CD4-positive, alpha-beta T cell treated with Interleukin-6 at 100 ng/mL for 8 hours (primary cell): ENCODE data around the gene SET.
A peak's percentile ranks its signal among the peaks of the same experiment; 100 is the strongest.

Experiments
- DNase-seq: peaks from one replicate; pipeline ENCODE4 v3.0.0-alpha.2; 2020; ENCODE audit warnings: mixed read lengths, low spot score

The SET gene

DNA sequence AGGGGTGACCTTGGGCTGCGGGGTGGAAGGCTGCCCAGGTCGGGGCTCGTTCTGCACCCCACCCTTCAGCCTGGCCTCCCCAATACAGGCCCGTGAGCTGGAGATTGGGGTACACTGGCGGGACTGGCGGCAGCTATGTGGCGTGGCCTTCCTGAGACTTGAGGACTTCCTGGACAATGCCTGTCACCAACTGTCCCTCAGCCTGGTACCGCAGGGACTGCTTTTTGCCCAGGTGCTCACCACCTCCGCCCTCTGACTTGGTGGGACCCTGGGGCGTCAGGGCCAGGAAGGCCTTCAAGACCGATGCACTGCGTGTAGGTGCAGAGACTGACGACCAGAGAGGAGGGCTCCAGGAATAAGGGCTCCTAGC, 24.4 kb downstream of the SET start:
- no peak for DNase-seq

DNA sequence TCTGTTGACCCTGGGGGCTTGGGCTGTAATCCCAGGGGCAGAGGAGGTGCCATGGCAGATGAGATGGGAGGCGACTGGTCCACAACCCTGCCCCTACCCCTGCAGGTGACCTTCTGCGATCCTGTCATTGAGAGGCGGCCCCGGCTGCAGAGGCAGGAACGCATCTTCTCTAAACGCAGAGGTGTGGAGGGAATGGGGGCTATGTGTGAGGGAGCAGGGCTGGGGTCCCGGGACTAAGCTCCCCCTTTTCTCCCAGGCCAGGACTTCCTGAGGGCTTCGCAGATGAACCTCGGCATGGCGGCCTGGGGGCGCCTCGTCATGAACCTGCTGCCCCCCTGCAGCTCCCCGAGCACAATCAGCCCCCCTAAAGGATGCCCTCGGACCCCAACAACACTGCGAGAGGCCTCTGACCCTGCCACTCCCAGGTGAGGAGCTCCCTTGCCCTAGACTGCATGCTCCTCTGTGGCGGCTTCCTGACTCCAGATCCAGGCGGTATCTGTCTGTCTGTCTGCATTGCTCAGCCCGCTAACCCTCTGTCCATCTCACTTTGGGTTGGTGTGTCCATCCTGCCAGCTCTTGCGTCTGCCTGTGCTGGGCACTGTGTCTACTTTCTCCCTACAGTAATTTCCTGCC, 25.0 kb downstream of the SET start:
- DNase-seq: no peak

DNA sequence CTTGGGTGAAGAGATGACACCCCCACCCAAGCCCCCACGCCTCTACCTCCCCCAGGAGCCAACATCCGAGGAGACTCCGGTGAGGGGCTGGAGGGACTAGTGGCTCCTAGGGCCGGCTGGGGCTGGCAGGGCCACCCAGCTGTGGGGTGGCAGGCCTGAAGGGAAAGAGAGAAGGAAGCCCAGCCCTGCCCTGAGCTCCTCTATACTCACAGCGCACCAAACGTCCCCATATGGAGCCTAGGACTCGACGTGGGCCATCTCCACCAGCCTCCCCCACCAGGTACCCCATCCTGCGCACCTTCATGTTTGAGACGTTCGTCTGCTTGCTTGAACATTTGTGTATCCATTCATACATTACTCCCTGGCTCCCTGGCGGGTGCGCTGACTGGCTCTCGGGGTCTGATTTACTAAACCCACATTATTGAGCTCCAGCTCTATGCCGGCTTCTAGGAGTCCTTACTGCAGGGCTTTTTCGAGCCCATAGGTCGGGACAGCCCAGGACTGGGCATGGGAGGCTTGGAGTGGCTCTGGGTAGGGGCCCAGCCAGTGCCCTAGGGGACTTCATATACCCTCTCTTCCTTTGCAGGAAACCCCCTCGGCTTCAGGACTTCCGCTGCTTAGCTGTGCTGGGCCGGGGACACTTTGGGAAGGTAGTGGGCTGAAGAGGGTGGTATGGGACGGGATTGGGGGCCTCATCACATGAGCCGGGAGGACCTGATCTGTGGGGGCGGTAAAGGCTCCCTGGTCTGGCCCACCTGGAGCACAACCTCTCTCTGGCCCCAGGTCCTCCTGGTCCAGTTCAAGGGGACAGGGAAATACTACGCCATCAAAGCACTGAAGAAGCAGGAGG, 25.8 kb downstream of the SET start:
- no peak for DNase-seq

- DNase-seq: no peak
Measured at GRCh38 chr9:128715436-128715750, 26.4 kb downstream of the SET start.

DNA sequence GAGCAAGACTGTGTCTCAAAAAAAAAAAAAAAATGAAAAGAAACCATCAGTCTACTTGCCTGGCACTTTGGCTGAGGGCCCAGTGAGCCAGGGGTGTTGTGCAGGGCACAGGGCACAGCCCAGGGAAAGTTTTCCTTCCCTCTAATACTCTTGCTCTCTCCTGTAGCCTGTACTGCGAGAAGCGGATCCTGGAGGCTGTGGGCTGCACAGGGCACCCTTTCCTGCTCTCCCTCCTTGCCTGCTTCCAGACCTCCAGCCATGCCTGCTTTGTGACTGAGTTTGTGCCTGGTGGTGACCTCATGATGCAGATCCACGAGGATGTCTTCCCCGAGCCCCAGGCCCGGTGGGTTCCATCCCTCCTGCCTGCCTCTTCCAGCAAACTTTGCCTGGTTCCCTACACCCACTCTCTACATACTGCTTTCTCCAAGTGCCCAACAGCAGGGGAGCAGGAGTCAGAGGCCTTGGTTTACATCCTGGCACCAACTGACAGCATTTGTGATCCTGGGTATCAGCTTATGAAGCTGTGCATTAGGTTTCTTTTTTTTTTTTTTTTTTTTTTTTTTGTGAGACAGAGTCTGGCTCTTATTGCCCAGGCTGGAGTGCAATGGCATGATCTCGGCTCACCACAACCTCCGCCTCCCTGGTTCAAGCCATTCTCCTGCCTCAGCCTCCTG, 27.7 kb downstream of the SET start:
- DNase-seq: no peak

DNA sequence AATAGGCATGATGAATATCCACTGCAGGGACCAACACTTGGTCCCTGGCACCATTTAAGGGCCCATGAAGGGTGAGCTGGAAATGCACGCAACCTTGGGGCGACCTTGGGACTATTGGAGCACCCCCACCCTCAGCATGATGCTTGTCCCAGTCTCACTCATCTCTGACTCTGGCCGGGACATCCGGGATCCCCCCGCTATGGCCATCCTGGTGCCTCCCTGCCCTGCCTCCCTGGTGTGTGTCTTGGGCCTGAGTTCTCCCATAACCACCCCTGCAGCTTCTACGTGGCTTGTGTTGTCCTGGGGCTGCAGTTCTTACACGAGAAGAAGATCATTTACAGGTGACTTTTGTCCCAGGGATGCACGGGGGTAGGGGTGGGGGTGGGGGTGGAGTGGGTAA, 29.0 kb downstream of the SET start:
- DNase-seq: no peak

- DNase-seq: no peak
Measured at GRCh38 chr9:128718475-128718874, 29.5 kb downstream of the SET start.

DNA sequence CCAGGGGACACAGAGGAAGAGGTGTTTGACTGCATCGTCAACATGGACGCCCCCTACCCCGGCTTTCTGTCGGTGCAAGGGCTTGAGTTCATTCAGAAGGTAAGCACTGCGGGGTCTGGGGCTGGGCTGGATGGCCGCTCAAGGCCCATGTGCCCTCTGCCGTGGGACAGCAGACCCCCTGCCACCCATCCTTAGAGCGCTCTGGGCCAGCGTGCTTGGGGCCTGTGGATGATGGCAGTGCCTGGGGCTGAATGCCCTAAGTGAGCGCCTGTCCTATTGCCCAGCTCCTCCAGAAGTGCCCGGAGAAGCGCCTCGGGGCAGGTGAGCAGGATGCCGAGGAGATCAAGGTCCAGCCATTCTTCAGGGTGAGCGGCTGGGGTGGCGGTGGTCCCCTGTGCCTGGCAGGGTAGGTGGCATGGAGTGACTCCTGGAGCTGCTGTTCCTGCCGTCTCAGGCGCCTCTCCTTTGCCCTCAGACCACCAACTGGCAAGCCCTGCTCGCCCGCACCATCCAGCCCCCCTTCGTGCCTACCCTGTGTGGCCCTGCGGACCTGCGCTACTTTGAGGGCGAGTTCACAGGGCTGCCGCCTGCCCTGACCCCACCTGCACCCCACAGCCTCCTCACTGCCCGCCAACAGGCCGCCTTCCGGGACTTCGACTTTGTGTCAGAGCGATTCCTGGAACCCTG, 31.0 kb downstream of the SET start:
- DNase-seq: no peak

GRCh38 chr9:128720841-128721486, 31.9 kb downstream of the SET start:
- no peak for DNase-seq

- DNase-seq: no peak
Measured at GRCh38 chr9:128721487-128722010, 32.5 kb downstream of the SET start.

GRCh38 chr9:128722380-128723351, 33.6 kb downstream of the SET start:
- DNase-seq: no peak

GRCh38 chr9:128723352-128723865, 34.4 kb downstream of the SET start:
- no peak for DNase-seq

DNA sequence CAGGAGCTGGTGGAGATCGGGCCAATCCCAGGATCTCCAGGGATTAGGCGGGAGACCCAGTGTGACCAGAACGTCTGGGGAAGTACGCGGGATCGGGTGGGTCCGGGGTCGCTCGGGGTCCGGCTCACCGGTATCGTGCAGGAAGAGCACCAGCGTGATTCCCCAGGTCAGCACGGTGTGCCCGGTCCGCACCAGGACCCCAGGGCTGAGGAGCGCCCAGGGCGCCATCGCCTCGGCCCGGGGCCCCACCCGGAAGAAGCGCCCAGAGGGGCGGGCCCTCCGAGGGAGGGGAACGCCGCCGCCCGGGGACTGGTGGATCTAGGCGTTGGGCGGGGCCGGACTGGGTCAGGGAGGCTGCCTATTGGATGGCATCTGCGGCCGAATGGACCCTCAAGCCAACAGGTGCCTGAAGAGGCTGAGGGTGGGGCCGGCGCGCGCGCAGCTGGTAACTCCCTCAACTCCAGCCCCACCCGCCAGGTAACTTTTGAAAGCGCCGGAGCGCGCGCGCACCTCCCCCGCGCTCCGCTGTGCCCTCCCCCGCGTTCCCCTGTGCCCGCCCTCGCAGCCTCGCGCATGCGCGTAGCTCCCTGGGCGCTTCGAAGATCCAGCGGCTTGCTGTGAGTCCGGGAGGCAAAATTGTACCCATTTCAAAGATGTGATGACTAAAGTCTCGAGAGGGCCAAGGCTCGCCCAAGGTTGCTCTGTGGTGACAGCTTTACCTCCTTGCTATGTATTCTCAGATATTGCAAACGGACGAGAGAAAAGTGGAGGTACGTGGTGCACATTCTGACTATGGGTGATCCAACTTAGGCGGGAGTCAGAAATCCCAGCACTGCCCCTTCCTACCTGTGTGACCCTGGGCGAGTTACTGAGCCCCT, 35.1 kb downstream of the SET start, which contains the start of gene ZDHHC12:
Gene ZDHHC12 (minus strand): TSS at position 262 of the 878 bp plus-strand sequence. CDS start 34 bp downstream, at position 228.
- DNase-seq: peak; percentile 100

GRCh38 chr9:128724744-128725211, 35.8 kb downstream of the SET start:
- DNase-seq: no peak

DNA sequence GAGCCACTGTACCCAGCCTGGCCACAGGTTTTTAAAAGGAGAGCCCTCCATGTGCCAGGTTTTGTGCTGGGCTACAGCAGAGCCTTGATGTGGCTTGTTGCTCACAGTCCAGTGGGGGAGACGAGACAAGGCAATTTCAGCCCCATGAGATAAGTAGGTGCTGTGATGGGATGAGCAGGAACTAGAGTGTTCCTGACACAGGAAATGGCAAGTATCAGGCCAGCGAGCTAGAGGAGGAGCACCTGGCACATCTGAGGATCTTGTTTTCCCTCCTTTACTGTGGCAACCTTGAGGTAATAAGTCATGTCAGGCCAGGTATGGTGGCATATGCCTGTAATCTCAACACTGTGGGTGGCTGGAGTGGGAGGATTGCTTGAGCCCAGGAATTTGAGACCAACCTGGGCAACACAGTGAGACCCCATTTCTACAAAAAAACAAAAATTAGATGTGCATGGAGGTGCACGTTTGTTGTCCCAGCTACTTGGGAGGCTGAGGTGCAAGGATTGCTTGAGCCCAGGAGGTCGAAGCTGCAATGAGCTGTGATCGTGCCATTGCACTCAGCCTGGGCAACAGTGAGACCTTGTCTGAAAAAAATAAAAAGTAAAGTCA, 38.7 kb downstream of the SET start:
- DNase-seq: no peak

GRCh38 chr9:128728298-128728697, 39.3 kb downstream of the SET start:
- DNase-seq: no peak

- DNase-seq: no peak
Measured at GRCh38 chr9:128729302-128729701, 40.3 kb downstream of the SET start.

DNA sequence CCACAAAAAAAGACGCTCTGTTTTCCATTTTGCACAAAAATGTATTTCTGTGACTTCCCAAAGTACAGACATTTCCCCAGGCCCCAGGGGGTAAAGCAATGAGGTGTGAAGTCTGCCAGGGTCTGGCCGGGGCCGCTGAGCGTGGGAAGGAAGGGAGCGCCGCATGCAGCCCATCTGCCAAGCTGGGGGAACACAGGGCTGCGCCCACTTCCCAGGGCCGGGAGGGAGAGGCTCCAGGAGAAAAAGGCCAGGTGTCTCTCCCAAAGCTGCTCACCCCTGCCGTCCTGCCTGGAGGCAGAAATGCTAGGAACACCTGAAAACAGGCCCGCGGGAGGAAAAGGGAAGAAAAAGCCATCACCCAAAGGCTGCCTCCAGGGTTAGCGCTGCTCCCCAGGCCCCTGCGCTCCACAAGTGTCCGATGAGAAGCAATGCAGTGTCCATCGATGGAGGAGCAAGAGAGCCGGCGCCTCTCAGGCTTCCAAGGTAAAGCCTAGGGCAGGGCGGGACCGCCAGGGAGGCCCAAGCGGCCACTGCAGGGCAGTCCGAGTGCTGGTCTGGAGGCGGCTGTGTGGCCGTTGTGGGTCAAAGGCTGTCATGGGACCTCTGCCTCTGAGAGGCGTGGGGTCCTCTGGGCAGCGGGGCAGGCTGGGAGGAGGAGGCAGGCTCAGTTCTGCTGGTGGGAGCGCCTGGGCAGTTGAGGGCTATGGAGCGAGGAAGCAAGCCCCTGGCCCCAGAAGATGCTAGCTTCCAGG, 40.9 kb downstream of the SET start:
- no peak for DNase-seq
